GM12875 (cell line): ENCODE results near the gene EFNB2.

Experiments
- H3K4me3 ChIP-seq: one replicate; pipeline ENCODE4 v1.5.1; 2011; ENCODE audit warnings: low read depth, low read length, control low read depth
- TF ChIP-seq, protein P1 (sequence below): IDR thresholded peaks from 2 replicates; pipeline ENCODE4 v1.5.1; 2011; ENCODE audit warnings: low read depth, mild to moderate bottlenecking, control low read depth, inconsistent platforms, low read length, moderate library complexity, borderline replicate concordance; ENCODE audit not compliant: insufficient read depth

EFNB2 gene

DNA sequence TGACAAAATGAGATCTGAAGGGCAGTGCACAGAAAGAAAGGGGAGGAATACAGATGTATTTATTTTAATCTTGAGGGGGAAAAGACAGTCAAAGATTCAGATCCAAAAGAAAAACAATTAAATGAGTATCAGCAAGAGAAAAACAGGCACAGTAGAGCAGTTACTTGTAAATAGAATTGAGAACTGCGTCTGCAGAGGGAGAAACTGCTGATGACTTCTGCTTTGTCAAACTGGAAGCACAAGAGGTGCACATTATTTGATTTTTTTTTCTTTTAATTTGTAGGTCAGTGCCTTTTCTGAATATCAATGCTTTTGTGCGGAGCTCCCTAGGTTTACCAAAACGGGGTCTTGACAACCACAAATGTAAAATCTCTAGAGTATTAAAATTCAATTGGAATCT, 37.3 kb downstream of the EFNB2 start:
- TF ChIP-seq, protein P1, sequence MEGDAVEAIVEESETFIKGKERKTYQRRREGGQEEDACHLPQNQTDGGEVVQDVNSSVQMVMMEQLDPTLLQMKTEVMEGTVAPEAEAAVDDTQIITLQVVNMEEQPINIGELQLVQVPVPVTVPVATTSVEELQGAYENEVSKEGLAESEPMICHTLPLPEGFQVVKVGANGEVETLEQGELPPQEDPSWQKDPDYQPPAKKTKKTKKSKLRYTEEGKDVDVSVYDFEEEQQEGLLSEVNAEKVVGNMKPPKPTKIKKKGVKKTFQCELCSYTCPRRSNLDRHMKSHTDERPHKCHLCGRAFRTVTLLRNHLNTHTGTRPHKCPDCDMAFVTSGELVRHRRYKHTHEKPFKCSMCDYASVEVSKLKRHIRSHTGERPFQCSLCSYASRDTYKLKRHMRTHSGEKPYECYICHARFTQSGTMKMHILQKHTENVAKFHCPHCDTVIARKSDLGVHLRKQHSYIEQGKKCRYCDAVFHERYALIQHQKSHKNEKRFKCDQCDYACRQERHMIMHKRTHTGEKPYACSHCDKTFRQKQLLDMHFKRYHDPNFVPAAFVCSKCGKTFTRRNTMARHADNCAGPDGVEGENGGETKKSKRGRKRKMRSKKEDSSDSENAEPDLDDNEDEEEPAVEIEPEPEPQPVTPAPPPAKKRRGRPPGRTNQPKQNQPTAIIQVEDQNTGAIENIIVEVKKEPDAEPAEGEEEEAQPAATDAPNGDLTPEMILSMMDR = no peak
- no peak overlapping the region for H3K4me3 ChIP-seq

DNA sequence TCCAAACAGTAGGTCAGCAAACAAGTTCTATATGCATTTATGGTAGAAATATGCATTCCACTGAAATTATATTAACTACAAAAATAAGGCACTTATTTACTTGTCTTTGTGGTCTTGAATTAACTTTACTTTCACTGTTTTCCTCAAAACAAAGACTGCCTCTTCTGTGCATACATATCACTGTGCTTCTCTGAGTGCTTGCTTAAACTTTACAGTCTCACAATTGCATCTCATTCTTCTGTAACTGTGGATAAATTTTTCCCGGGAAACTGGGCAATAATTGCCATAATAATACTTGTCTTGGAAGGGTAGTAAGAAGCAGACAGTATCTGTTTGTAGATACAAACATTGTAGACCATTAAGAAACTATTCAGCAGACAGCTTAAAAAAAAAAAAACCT, 38.4 kb downstream of the EFNB2 start:
- TF ChIP-seq, protein P1 = no peak

DNA sequence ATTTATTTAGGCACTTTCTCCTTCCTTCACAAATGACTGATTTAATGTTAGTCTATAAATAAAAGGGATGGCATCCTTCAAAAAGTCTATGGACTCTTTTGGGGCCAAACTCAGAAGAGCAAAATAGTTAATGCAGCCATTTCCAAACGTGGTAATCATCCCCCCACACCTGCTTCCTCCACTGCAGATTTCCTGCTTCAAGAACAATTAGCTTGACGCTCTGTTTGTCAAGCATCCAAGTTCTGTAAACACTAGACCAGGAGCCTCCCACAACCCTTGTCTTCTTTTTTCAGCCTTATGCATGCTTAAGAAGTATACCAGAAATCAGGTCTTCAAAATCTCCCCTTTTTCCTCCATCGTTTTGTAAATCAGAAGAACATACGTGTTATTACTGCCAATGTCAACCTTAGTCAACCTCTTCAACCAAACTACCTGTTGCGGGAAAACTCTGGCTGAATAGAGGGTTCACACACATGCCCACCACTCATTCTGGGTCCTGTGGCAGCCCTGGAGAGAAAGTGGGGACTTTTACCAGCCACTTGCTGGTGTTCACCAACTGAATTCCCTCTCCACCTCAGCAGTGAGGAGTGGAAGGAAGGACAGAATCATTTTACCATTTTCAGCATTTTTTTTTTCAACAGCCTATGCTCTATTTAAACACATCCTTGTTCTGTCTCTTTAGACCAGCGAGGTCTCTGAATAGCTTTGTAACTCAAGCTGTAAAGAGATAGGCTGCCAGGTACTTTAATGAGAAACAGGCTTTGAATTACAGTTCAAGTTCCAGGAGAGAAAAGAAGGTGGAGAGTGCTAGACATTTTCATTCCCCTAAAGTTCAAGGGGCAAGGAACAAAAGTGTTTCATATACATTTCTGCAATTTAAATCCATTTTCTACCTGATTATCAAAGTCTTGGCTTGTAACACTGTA, 39.1 kb downstream of the EFNB2 start:
- no peak overlapping the region for H3K4me3 ChIP-seq
- TF ChIP-seq, protein P1 = no peak

More for the DNA sequence above, 38.4 kb downstream of the EFNB2 start:
- H3K4me3 ChIP-seq = no peak overlapping the region

DNA sequence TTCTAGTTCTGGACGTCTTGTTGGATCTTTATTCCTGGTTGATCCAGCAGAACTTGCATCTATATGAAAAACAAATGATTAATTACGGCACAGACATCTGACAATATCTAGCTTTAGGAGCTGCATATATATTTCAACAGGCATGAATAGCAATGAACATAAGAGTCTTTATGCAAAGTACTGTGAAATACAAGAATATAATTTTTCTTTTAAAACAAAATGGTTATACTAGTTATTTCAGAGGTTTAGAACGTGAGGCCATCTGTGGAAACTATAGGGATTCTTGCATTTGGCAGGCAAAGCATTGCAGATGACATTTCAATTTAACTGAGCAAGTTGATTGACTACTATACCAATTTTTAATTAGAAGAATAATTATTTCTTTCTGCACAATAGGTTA, 40.5 kb downstream of the EFNB2 start:
- TF ChIP-seq, protein P1 = no peak

DNA sequence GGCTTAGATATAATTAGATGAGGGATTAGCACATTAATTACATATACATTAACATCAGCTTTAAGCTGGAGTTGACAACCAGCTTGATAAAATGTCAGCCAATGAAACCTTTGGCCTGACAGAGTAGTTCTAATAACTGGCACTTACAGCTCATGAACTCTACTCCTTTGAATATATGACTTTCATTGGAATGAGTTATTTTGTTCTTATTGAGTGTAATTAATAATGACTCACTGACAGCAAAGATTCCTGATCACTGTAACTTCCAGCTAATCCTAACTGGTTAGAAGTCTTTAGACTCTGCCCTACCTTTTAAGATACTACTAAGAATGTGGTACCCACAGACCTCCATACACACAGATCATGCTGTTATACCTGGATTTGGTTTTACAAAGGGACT, 41.0 kb downstream of the EFNB2 start:
- TF ChIP-seq, protein P1 = no peak
- no peak overlapping the region for H3K4me3 ChIP-seq

More for the DNA sequence above, 40.5 kb downstream of the EFNB2 start:
- no peak overlapping the region for H3K4me3 ChIP-seq

DNA sequence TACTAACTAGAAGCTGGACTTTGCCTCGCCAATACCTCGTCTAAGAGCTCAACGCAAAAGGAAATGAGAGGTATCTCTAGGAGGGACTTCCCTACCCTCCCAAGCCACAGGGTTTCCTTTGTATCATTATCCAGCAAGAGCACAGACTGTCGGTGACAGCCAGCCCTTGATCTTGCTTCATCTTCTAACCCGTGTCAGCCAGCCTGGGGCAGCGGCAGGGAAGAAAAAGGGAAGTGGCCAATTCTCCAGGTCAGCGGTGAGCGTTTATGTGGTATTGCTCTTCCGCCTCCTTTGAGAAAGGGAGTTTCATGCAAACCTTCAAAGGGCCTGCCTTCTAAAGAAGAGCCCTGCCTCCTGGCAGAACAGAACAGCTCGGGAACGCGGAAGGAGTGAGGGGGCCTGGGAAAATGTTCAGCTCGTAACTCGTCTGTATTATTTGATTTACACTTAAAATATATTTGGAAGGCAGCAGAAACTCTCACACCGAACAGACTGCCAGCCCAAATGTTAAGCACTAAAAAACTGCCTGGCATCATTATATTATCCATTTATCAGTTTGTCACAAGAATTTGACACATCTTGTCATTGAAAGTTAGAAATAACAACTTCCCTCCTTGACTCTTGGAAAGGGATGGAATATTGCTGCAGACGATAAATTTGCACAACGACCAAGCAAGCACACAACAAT, 41.8 kb downstream of the EFNB2 start:
- no peak overlapping the region for H3K4me3 ChIP-seq
- TF ChIP-seq, protein P1 = no peak
